HL-60 (cell line): ENCODE data around the gene NR3C2.

Experiments used
- DNase-seq, 2 experiments: peaks; one replicate each; pipeline ENCODE4 v3.0.0-alpha.2; 2010 to 2020; ENCODE audit warnings: low read depth in 1 of 2, low spot score in 1 of 2
- H3K27ac ChIP-seq: fragments of 250-450 bp; sonication (Bioruptor Pico); replicated peaks from 2 replicates; pipeline ENCODE4 v1.5.1; 2020; ENCODE audit warnings: mild to moderate bottlenecking, moderate library complexity
- H3K27me3 ChIP-seq: fragments of 250-450 bp; sonication (Bioruptor Pico); 2 replicates; pipeline ENCODE4 v1.5.1; 2021; ENCODE audit warnings: mild to moderate bottlenecking, moderate library complexity; ENCODE audit not compliant: insufficient read depth, poor library complexity, severe bottlenecking
- H3K4me3 ChIP-seq: replicated peaks from 2 replicates; pipeline ENCODE4 v1.5.1; 2011; ENCODE audit warnings: mild to moderate bottlenecking, control low read depth, low read length; ENCODE audit not compliant: insufficient read depth
- GABPA ChIP-seq: IDR thresholded peaks from 2 replicates; pipeline ENCODE4 v1.6.1; 2012; ENCODE audit warnings: low read depth
- POLR2AphosphoS5 ChIP-seq: IDR thresholded peaks from 2 replicates; pipeline ENCODE4 v1.6.1; 2012; ENCODE audit warnings: low read depth
- SPI1 ChIP-seq: IDR thresholded peaks from 2 replicates; pipeline ENCODE4 v1.6.1; 2012; ENCODE audit warnings: low read depth, mild to moderate bottlenecking, borderline replicate concordance
- TF ChIP-seq, protein P1 (sequence below): IDR thresholded peaks from 2 replicates; pipeline ENCODE4 v1.6.1; 2012; ENCODE audit warnings: low read depth; ENCODE audit not compliant: insufficient replicate concordance
- TF ChIP-seq, protein P2 (sequence below): IDR thresholded peaks from one replicate; pipeline ENCODE4 v1.5.1; 2011; ENCODE audit warnings: low read length, control low read depth, inconsistent platforms; ENCODE audit not compliant: insufficient read depth

The NR3C2 gene

DNA sequence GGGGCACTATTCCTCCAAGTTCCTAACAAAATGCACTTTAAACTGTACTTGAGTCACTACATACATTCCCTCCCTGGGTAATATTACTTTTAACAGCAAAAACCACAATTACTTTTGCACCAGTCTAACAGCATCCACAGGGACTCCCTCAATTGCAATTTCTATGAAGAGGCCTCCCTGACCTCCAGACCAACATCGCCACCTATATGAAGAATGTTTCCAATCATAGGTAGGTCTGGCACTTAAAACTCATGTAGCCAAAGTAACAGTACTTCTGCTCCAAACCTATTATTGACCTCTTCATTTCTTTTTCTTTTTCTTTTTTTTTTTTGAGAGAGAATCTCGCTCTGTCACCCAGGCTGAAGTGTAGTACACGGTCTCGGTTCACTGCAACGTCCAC, 15.6 kb downstream of the NR3C2 start:
- Histone ChIP-seq H3K27me3 (no peaks in the 10 kb centered on the region), H3K4me3 (no peak overlapping the region), H3K27ac (no peak overlapping the region)
- no peak for TF ChIP-seq SPI1
- TF ChIP-seq GABPA: no peak
- TF ChIP-seq, protein P1, sequence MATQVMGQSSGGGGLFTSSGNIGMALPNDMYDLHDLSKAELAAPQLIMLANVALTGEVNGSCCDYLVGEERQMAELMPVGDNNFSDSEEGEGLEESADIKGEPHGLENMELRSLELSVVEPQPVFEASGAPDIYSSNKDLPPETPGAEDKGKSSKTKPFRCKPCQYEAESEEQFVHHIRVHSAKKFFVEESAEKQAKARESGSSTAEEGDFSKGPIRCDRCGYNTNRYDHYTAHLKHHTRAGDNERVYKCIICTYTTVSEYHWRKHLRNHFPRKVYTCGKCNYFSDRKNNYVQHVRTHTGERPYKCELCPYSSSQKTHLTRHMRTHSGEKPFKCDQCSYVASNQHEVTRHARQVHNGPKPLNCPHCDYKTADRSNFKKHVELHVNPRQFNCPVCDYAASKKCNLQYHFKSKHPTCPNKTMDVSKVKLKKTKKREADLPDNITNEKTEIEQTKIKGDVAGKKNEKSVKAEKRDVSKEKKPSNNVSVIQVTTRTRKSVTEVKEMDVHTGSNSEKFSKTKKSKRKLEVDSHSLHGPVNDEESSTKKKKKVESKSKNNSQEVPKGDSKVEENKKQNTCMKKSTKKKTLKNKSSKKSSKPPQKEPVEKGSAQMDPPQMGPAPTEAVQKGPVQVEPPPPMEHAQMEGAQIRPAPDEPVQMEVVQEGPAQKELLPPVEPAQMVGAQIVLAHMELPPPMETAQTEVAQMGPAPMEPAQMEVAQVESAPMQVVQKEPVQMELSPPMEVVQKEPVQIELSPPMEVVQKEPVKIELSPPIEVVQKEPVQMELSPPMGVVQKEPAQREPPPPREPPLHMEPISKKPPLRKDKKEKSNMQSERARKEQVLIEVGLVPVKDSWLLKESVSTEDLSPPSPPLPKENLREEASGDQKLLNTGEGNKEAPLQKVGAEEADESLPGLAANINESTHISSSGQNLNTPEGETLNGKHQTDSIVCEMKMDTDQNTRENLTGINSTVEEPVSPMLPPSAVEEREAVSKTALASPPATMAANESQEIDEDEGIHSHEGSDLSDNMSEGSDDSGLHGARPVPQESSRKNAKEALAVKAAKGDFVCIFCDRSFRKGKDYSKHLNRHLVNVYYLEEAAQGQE: no peak
- TF ChIP-seq, protein P2, sequence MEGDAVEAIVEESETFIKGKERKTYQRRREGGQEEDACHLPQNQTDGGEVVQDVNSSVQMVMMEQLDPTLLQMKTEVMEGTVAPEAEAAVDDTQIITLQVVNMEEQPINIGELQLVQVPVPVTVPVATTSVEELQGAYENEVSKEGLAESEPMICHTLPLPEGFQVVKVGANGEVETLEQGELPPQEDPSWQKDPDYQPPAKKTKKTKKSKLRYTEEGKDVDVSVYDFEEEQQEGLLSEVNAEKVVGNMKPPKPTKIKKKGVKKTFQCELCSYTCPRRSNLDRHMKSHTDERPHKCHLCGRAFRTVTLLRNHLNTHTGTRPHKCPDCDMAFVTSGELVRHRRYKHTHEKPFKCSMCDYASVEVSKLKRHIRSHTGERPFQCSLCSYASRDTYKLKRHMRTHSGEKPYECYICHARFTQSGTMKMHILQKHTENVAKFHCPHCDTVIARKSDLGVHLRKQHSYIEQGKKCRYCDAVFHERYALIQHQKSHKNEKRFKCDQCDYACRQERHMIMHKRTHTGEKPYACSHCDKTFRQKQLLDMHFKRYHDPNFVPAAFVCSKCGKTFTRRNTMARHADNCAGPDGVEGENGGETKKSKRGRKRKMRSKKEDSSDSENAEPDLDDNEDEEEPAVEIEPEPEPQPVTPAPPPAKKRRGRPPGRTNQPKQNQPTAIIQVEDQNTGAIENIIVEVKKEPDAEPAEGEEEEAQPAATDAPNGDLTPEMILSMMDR: no peak
- no peak for TF ChIP-seq POLR2AphosphoS5
- DNase-seq: no peak

DNA sequence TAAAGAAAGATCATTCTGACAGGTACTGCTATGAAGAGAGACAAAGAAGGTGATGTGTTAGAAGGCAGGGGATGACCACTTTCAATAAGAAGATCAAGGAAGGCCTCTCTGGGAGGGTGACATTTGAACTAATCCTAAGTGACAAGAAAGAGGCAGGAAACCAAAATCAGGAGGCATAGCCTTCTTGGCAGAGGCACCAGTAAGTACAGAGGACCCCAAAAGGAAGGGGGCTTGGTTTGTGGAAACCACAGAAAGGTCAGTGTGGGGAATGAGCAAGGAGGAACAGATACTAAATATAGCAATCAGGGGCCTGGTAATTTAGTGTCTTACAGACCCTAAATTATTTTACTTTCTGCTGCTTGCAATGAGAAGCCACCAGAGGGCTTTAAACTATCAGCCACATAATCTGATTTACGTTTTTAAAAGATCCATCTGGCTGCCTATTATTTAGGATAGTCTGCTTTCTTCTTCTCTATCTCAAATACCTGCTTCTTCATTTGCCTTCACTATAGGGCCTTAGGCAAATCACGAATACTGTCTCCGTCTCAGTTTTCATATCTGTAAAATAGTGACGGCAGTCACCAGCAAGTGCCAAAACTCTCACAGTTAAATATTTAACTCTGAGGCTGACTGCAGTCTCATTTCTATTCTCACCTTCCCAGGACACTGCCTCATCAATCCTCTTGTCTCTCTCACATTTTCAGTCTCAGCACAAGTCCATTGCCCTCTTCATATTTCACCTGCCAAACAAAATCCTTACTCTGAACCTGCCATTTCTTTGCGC, 16.7 kb downstream of the NR3C2 start:
- no peak for DNase-seq
- TF ChIP-seq, protein P2: no peak
- TF ChIP-seq GABPA (no peak), POLR2AphosphoS5 (no peak), SPI1 (no peak)
- TF ChIP-seq, protein P1: no peak
- H3K27ac ChIP-seq: no peak overlapping the region

GRCh38 chr4:148420397-148420796, 21.8 kb downstream of the NR3C2 start:
- H3K4me3 ChIP-seq: no peak overlapping the region
- DNase-seq: no peak
- TF ChIP-seq, protein P1: no peak
- TF ChIP-seq POLR2AphosphoS5 (no peak), SPI1 (peak; percentile 75)
- no peak overlapping the region for H3K27ac ChIP-seq
- H3K27me3 ChIP-seq: no peaks in the 10 kb centered on the region

More for the DNA sequence above, 16.7 kb downstream of the NR3C2 start:
- Histone ChIP-seq H3K27me3 (no peaks in the 10 kb centered on the region), H3K4me3 (no peak overlapping the region)
